HEK293 (cell line): ENCODE measurements around the gene R3HDM4.
A peak's percentile ranks its signal among the peaks of the same experiment; 100 is the strongest.

Source experiments
- CTCF ChIA-PET: fragments of 350-600 bp; formaldehyde crosslinking; extraction: SDS; loops from one replicate; lab custom pipeline; 2021; ENCODE audit warnings: antibody characterized with exemption; lab: Yijun Ruan, JAX
- POLR2A ChIA-PET: fragments of 300-600 bp; formaldehyde crosslinking; extraction: SDS; loops from one replicate; lab custom pipeline; 2020; ENCODE audit warnings: antibody characterized with exemption, inconsistent platforms; lab: Yijun Ruan, JAX
- H3K27ac ChIP-seq: fragments of 200-500 bp; sonication (Bioruptor generic); 2 replicates; pipeline ENCODE4 v1.5.1; 2014; ENCODE audit warnings: low read depth, low read length, control low read depth, inconsistent platforms; ENCODE audit errors: extremely low read depth
- H3K36me3 ChIP-seq, 2 experiments: fragments of 200-500 bp in 1 of 2; sonication (Bioruptor generic) in 1 of 2; 1 replicate in 1 of 2; 2 replicates in 1 of 2; pipeline ENCODE4 v1.5.1; 2014 to 2017; ENCODE audit warnings: inconsistent platforms in 2 of 2, low read length in 2 of 2; ENCODE audit not compliant: control insufficient read depth in 2 of 2, insufficient read depth in 1 of 2
- H3K4me1 ChIP-seq: fragments of 200-500 bp; sonication (Bioruptor generic); 2 replicates; pipeline ENCODE4 v1.5.1; 2014; ENCODE audit warnings: mild to moderate bottlenecking, low read length, inconsistent platforms; ENCODE audit not compliant: control insufficient read depth, insufficient read depth
- H3K4me3 ChIP-seq: 2 replicates; pipeline ENCODE4 v1.5.1; 2011; ENCODE audit warnings: low read depth, mild to moderate bottlenecking, control low read depth, low read length, moderate library complexity
- H3K9me3 ChIP-seq: fragments of 200-500 bp; sonication (Bioruptor generic); 2 replicates; pipeline ENCODE4 v1.5.1; 2014; ENCODE audit warnings: low read depth, low read length, inconsistent platforms; ENCODE audit not compliant: control insufficient read depth, insufficient read depth
- OSR2 ChIP-seq: fragments of 450-650 bp; formaldehyde crosslinking; IDR thresholded peaks from 2 replicates; pipeline ENCODE4 v1.5.1; 2016; ENCODE audit warnings: missing biosample characterization, missing genetic modification characterization
- SCRT1 ChIP-seq: fragments of 450-650 bp; formaldehyde crosslinking; IDR thresholded peaks from 2 replicates; pipeline ENCODE4 v1.5.1; 2016; ENCODE audit warnings: missing biosample characterization, missing genetic modification characterization, borderline replicate concordance
- SCRT2 ChIP-seq: fragments of 450-650 bp; formaldehyde crosslinking; IDR thresholded peaks from 2 replicates; pipeline ENCODE4 v1.5.1; 2016; ENCODE audit warnings: missing biosample characterization, missing genetic modification characterization
- ZBTB48 ChIP-seq: fragments of 450-650 bp; formaldehyde crosslinking; IDR thresholded peaks from 2 replicates; pipeline ENCODE4 v1.5.1; 2016; ENCODE audit warnings: missing biosample characterization, missing genetic modification characterization
- ZIC2 ChIP-seq: fragments of 450-650 bp; formaldehyde crosslinking; IDR thresholded peaks from 2 replicates; pipeline ENCODE4 v1.5.1; 2016; ENCODE audit warnings: missing biosample characterization, missing genetic modification characterization
- ZNF10 ChIP-seq: fragments of 450-650 bp; formaldehyde crosslinking; IDR thresholded peaks from 2 replicates; pipeline ENCODE4 v1.5.1; 2017; ENCODE audit warnings: missing biosample characterization, missing genetic modification characterization
- ZNF140 ChIP-seq: fragments of 450-650 bp; formaldehyde crosslinking; IDR thresholded peaks from 2 replicates; pipeline ENCODE4 v1.5.1; 2016; ENCODE audit warnings: missing biosample characterization, missing genetic modification characterization
- ZNF175 ChIP-seq: fragments of 450-650 bp; formaldehyde crosslinking; IDR thresholded peaks from 2 replicates; pipeline ENCODE4 v1.5.1; 2016; ENCODE audit warnings: missing biosample characterization, missing genetic modification characterization
- ZNF2 ChIP-seq: fragments of 450-650 bp; formaldehyde crosslinking; IDR thresholded peaks from 2 replicates; pipeline ENCODE4 v1.5.1; 2016; ENCODE audit warnings: missing biosample characterization, missing genetic modification characterization
- ZNF23 ChIP-seq: fragments of 450-650 bp; formaldehyde crosslinking; IDR thresholded peaks from 2 replicates; pipeline ENCODE4 v1.5.1; 2016; ENCODE audit warnings: missing biosample characterization, missing genetic modification characterization, borderline replicate concordance
- ZNF311 ChIP-seq: fragments of 450-650 bp; formaldehyde crosslinking; IDR thresholded peaks from 2 replicates; pipeline ENCODE4 v1.5.1; 2017; ENCODE audit warnings: missing biosample characterization, missing genetic modification characterization, borderline replicate concordance
- ZNF391 ChIP-seq: fragments of 450-650 bp; formaldehyde crosslinking; IDR thresholded peaks from 2 replicates; pipeline ENCODE4 v1.5.1; 2016; ENCODE audit warnings: low read depth, missing biosample characterization, missing genetic modification characterization, borderline replicate concordance
- ZNF621 ChIP-seq: fragments of 450-650 bp; formaldehyde crosslinking; IDR thresholded peaks from 2 replicates; pipeline ENCODE4 v1.5.1; 2017; ENCODE audit warnings: missing biosample characterization, missing genetic modification characterization
- ZNF707 ChIP-seq: fragments of 450-650 bp; formaldehyde crosslinking; IDR thresholded peaks from 2 replicates; pipeline ENCODE4 v1.5.1; 2016; ENCODE audit warnings: missing biosample characterization, missing genetic modification characterization
- ZNF768 ChIP-seq: fragments of 450-650 bp; formaldehyde crosslinking; IDR thresholded peaks from 2 replicates; pipeline ENCODE4 v1.5.1; 2018; ENCODE audit warnings: missing biosample characterization, mild to moderate bottlenecking, missing genetic modification characterization
- ZNF777 ChIP-seq: fragments of 450-650 bp; formaldehyde crosslinking; IDR thresholded peaks from 2 replicates; pipeline ENCODE4 v1.5.1; 2017; ENCODE audit warnings: missing biosample characterization, missing genetic modification characterization, borderline replicate concordance
- TF ChIP-seq, protein P1 (sequence below): fragments of 450-650 bp; formaldehyde crosslinking; IDR thresholded peaks from 2 replicates; pipeline ENCODE4 v1.5.1; 2016; ENCODE audit warnings: missing biosample characterization, missing genetic modification characterization, low read depth

R3HDM4 gene

GRCh38 chr19:948842-949496 lies 36.0 kb upstream of the R3HDM4 start:
- ChIA-PET CTCF (no interaction called here), POLR2A (no interaction called here)
- no peak for TF ChIP-seq OSR2 (tag by site-specific recombination)
- peak; percentile 45 for TF ChIP-seq SCRT2 (tag by site-specific recombination)
- no peak for TF ChIP-seq ZNF391 (tag by site-specific recombination)
- no peak for TF ChIP-seq ZNF10 (tag by site-specific recombination)
- TF ChIP-seq ZNF175 (tag by site-specific recombination) = no peak
- no peak for TF ChIP-seq ZNF707 (tag by site-specific recombination)
- no peak for TF ChIP-seq ZNF777 (tag by site-specific recombination)
- TF ChIP-seq ZNF140 (tag by site-specific recombination) = no peak
- no peak for TF ChIP-seq ZNF621 (tag by site-specific recombination)
- Histone ChIP-seq H3K4me3 (no peak overlapping the region), H3K27ac (no peak overlapping the region), H3K36me3 (peaks cover 0 to 14% of the 10 kb centered on the region in 2 experiments; a peak in 1 of 3 replicates), H3K4me1 (no peaks in the 10 kb centered on the region), H3K9me3 (no peaks in the 10 kb centered on the region)

- POLR2A ChIA-PET = no interaction called here
- H3K36me3 ChIP-seq = peaks cover 0 to 18% of the 10 kb centered on the region in 2 experiments; a peak in 1 of 3 replicates
- no peak for TF ChIP-seq ZNF23
- TF ChIP-seq, protein P1, sequence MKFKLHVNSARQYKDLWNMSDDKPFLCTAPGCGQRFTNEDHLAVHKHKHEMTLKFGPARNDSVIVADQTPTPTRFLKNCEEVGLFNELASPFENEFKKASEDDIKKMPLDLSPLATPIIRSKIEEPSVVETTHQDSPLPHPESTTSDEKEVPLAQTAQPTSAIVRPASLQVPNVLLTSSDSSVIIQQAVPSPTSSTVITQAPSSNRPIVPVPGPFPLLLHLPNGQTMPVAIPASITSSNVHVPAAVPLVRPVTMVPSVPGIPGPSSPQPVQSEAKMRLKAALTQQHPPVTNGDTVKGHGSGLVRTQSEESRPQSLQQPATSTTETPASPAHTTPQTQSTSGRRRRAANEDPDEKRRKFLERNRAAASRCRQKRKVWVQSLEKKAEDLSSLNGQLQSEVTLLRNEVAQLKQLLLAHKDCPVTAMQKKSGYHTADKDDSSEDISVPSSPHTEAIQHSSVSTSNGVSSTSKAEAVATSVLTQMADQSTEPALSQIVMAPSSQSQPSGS (tag by site-specific recombination) = no peak
- TF ChIP-seq ZNF311 (tag by site-specific recombination) = no peak
- no peak for TF ChIP-seq ZNF2 (tag by site-specific recombination)
- TF ChIP-seq ZNF768 (tag by site-specific recombination) = peak; percentile 59; the same call in 1 of the 2 replicates
- no peak for TF ChIP-seq SCRT1
- TF ChIP-seq, all 188 proteins: peak for 1
- CTCF ChIA-PET = interaction anchor here (0.5 to 0.6 kb wide), 2 partner anchors 22 to 49 kb away, joined by 3 read pairs; no protein-coding TSS in a partner anchor
- Histone ChIP-seq H3K4me3 (no peak overlapping the region), H3K9me3 (no peaks in the 10 kb centered on the region), H3K27ac (no peak overlapping the region), H3K4me1 (no peaks in the 10 kb centered on the region)
These were observed 34.9 kb upstream of the R3HDM4 start for GRCh38 chr19:947707-948539.

GRCh38 chr19:947090-947706 lies 34.2 kb upstream of the R3HDM4 start:
- CTCF ChIA-PET = interaction anchor here (0.5 to 0.7 kb wide), 3 partner anchors 23 to 397 kb away, joined by 3 to 5 read pairs (median 3); no protein-coding TSS in a partner anchor
- peaks cover 0 to 23% of the 10 kb centered on the region in 2 experiments; a peak in 1 of 3 replicates for H3K36me3 ChIP-seq

More at GRCh38 chr19:947090-947706, 34.2 kb upstream of the R3HDM4 start:
- Histone ChIP-seq H3K4me3 (no peak overlapping the region), H3K27ac (no peak overlapping the region), H3K4me1 (no peaks in the 10 kb centered on the region)
- TF ChIP-seq ZBTB48 (tag by site-specific recombination) (no peak), ZIC2 (peak; percentile 67; the same call in 1 of the 2 replicates)
- TF ChIP-seq, all 188 proteins: peak for 1
- POLR2A ChIA-PET = no interaction called here
- no peaks in the 10 kb centered on the region for H3K9me3 ChIP-seq
